GM18502 (cell line): ENCODE measurements around the gene PTCD3.

ENCODE experiments used
- ATAC-seq: cut with Tn5 transposase; IDR thresholded peaks from one replicate; pipeline ENCODE4 v1.9.1; 2021; ENCODE audit warnings: mild to moderate bottlenecking; ENCODE audit not compliant: unreplicated experiment, poor library complexity

Gene PTCD3

DNA sequence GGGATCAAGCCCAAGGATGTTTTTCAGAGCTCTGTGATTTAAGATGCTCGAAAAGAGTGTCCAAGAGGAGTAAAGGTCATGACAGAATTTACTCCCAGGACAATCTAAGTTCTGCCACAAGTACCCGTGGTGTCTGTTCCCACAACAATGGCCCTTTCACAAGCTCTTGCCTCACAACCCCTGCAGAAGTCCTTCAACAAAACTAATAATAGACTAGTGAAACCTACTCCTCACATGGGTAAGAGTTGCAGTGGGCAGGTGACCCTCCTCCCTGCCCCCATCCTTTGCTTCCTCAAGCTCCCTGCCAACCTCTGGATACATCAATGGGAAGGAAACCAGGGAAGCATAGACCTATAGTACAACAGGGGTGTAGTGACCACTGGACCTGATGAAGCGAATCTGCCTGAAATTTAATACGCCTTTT, 34.9 kb downstream of the PTCD3 start:
- no peak for ATAC-seq

DNA sequence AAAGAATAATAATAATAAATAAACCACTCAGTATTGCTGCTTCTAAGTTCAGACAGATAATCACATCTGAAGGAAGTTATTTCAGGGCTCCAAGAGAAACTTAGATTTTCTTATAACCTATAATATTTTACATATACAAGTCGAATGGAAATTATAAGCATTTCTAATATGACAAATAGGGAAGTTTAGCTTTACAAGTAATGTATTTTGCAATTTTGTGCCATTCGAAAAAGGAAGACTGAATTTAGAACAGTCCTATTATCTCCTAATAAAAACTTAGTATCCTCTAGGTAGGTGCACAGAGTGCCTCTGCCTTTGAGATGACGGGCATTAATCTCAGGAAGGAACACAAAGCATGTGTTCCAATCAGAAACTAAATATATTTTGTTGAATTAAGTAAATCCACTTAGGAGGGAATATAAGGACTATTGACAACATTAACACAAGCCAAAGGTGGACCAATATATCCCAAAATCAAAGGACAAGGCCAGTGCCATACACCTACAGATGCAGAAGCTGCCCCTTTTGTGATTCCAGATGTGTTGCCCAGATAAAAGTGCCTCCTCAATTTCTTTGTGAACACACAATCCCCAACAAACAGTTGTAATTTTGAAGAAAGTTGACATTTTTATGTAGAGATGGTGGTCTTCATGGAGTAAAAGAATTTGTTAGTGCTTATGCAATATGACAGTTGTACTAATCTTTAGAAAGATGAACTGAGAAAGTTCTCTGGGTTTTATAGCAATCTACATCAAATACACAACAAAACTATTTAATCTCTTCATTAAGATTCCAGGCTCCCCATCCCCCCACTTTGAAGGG, 36.6 kb downstream of the PTCD3 start:
- ATAC-seq: no peak

DNA sequence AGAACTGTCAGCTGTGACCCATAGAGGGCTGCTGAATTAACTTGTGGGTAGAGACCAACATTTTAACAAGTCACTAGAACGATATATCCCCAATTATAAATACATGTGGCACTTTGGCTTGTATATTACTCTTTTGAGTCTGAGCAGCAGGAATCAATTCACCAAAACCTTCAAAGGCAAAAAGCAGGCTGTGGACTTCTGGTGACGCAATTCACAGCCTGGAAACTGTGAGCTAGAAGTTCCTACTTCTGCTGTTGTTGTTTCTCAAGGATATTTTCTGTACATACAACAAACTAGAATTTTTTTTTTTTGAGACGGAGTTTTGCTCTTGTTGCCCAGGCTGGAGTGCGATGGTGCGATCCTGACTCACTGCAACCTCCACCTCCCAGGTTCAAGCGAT, 37.3 kb downstream of the PTCD3 start:
- no peak for ATAC-seq

DNA sequence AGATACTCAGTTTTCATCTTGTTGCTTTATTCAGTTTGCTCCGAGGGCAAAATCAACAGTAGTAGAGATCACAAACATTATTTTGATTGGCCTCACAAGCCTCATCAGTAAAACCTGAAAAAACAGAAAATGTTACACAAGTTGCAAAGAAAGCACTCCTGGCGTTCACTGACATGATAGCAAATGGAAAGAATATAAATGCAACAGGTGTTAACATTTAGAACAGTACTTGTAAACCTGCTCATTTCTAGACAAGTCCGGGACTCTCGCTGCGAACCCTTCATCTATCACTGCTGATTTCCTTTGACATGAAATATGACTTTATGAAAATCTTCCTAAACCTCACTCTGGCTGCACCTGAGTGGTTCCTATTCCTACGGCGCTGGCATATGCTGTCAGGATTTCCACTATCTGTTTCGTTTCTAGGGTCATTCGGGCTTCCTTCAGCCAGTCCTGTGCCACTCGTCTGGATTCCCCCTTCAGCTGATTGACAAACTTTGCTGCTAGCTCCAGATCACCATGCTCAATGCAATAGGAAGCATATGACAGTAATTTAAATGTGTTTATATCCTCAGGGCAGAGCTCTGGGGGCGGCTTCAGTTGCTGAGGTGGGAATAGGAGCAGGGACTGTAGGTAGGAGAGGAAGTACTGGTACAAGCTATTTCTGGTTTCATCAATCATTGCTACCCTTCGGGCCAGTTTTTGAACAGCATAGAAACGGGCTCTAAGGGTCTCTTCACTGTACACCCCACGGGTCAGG, 38.1 kb downstream of the PTCD3 start:
- ATAC-seq: no peak

DNA sequence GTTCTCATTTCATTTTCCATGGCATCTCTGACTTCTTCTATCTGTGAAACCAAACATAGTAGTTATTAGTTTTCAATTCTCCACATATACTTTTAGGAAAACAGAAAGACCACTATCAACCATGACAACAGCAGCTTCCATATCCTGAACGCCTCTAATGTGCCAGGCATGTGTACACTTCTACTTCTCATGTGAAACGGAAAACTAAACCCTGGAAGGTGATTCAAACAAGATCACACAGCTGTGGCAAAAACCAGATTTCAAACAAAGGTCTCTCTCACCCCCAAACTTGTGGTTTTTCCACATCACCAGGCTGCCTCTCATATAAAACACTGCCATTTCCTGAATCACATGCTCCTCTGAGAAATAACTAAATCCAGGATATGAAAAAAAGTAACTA, 41.8 kb downstream of the PTCD3 start:
- no peak for ATAC-seq

DNA sequence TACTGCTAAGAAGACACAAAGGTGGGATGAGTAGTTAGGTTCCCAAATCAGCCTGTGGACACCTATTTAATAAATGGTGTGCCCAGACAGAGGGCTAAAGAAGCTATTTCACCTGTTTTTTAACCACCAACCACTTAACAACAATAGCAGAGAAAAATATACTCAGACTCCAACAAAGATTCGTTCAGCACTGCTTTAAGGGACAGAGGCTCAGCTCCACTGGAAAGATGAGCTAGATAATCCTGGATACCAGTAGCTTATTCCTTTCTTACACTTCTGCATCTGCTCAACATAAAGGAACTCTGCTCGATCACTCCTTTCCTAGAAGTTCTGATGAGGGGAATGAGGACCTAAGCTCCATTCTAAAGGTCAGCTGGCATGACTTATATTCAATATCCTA, 44.5 kb downstream of the PTCD3 start:
- ATAC-seq: no peak

DNA sequence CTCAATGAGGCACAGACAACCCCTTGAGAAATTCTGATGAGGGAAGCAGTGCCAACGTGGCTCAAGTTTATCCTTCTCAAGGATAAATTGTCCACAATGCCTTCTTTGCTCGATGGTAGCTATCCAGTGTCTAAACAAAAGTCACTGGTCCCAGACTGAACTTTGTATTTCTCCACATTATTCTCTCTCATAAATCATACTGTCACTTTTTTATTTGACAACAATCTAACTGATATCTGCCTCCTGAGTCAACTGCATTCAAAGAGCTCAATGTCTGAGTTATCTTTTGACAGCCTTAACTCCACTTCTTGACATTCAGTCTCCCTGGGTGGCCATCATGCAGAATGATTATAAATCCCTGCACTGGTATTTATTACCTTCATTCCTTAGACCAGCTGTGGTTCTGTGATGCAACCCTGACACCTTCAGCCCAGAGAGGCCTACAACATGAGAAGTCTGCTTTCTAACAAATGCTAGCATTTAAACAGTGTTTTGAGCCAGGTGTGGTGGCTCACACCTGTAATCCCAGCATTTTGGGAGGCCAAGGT, 51.0 kb downstream of the PTCD3 start:
- no peak for ATAC-seq

DNA sequence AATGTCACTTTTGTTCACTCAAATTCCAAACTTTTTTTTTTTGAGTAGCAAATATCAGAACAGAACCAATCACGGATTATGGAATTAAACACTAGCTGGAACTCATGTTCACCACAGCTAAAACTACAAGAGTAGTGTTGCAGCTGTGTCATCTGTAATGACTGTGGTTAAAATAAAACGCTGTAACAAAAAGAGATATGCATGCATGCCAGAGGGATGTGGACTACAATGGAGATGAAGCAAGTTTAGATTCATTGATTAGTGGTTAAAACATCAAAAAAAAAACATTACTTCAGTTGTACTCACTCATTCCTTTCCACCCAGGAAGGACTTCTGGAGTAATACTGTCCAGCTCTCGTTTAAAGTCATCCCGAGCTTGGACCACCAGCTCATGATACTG, 52.3 kb downstream of the PTCD3 start:
- ATAC-seq: no peak

DNA sequence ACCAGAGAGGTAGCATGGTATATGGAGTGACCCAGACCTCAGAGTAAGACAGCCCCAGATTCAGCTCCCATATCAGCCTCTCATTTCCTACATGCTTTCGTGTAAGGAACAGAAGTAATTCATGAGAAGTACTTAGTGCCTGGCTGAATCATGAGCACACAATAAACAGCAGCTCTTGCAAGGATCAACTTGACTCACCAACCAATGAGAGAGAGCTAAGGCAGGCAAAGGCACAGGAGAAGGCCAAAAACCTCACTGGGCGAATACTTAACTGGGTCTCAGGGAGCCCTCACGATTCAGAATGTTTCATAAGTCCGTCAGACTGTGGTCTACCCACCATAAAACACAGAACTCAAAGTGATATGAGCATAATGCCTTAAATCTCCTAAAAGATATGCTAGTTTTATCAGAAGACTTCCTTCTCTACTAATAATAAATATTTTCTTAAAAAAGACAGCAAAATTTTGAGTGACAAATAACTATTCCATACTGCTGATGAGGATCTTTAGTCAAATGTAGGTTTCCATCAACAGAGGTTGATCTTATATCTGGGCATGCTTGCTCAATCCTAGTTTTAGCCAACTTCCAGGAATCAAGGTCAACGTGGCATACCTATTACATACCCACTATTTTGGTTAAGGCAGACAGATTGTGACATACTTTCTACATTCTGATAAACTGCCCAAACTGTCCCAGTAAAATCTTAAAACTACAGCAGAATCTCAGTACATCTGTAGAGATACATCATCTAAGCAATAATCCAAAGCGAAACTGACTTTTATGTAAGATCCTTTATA, 54.3 kb downstream of the PTCD3 start:
- no peak for ATAC-seq

DNA sequence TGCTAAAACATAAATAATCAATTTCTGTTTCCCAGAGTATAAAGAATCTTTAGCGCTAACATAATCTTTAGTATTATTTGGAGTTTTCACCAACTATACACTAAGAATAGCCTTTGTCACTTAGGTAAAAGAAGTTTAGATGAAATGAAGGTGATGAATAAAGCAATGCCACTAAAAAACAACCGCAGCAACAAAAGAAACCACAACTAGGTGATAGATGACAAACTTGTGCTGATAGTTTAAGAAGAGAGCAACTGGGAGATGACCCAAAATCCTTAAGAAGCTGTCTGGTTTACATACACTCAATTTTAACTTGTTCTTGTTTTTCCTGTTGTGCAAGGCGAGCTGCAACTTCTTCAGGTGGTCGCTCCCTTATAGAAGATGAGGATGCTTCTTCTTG, 64.4 kb downstream of the PTCD3 start:
- no peak for ATAC-seq

DNA sequence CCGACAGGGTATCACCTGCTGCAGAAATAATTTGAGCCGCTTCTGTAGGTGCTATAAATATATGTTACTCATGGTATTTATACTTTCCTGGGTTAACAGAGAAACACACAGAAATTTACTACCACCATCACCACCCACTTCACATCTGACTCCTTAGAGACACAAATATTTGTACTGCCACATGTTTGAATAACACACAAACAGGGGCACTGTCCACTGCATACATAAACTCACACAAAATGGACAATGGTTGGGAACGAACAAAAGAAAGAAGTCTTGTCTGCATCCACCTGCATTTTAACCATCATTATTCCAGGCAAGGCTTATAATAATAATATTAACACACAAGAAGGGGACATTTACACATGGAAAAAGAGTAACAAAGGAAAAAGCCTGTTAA, 65.3 kb downstream of the PTCD3 start:
- ATAC-seq: no peak

DNA sequence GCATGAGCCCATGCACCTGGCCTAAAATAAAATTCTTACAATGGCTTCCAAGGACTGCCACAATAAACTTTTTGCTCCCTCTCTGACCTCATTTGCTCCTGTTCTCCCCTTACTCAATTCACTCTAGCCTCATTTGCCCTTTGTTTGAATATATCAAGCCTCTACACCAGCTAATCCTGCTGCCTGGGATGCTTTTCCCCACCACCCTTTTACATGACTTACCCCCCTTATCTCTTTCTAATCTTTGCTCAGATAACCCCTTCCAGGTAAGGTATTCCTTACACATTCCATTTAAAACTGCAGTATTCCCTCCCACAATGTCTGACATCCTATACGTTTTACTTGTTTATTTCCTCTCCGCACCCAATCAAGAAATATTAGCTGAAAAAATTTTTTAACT, 66.6 kb downstream of the PTCD3 start:
- ATAC-seq: no peak

DNA sequence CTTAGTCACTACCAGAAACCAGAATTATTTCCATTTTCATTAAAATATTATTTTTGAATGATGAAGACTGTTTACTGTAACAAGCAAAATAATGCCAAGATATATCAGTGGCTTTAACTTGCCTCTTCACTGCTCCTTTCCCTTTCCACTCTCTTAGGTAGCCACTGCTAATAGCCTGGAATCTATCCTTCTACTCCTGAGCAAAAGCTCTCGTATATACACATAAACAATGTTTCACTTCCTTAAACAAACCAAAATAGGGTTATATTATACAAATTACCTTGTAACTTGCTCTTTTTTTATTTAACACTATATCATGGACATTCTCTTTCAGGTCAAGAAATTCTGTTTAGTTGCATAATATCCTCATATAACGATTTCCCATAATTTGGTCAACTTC, 68.4 kb downstream of the PTCD3 start:
- no peak for ATAC-seq

DNA sequence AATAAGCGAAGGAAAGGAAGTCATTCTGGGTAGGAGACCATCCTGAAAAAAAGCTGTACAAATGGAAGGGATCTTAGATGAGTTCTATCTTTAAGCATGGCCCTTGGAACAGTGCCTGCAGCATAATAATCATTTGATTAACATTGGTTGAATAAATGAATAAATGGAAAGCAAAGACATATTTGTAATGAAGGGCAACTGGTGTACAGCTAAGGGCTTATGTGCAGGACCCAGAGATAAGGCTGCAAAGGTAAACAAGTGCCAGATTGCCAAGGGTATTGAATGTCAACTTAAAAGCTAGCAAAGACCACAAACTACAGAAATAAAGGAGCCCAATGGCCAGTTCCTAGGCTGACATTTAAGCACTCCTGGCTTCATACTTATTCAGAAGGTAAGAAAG, 69.8 kb downstream of the PTCD3 start:
- no peak for ATAC-seq

DNA sequence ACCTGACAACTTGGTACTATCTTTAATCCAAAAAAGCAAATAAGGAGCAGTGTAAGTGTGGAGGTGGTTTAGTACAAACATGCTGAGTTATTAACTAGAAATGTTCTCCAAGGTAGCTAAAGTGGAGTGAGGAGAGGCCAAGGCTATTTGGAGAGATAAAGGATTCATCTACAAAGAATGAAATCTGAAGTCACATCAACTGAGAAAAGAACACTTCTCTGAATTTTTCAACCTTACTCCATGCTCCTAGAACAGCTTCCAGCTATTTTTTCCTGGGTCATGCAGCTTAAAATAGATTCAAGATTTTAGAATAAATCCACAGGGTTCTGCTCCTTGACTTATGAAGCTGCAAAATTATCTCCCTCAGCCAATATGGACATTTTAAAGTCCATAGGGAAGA, 70.6 kb downstream of the PTCD3 start:
- ATAC-seq: no peak

DNA sequence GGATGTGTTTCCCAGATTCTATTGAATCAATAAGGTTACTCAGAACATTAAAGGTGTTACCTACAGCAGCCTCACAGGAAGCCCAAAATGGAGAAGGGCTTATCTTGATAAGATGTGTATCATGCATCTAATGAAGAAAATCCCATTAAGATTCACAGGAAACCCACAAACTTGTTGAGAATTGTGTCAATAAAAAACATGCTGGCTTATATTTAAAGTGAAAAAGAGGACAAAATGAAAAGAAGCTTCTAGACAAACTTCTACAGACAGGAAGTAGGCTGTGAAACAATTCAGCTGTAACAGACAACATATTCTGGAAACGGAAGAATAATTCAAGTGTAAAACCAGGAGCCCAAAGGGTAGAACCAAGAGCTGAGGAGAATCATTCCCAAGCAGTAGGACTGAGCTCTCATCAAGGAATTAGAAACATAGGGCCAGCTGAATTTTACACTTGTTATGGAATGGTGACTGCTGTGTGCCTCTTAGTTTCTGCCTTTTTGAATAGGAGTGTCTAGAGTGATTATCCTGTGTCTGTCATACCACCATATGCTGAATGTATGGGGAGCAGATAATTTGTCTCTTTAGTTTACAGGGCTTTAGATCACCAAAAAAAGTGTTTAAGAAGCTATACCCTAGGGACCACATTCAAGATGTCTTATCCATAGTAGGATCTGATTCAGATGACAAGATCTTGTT, 79.6 kb downstream of the PTCD3 start:
- ATAC-seq: no peak

DNA sequence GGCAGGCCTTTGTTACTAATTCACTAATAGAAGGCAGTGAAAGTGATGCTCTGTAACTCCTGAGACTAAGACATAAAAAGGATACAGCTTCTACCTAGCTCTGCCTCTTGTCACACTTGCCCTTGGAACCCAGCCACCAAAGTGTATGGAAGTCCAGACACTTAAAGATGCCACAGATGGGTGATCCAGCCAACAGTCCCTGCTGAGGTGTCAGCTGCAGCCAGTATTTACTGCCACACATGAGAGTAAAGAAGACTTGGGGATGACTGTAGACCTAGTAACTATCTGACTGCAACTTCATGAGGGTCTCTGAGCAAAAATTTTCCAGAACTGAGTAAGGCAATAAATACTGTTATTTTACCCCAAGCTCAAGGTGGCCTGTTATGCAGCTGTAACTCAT, 80.4 kb downstream of the PTCD3 start:
- no peak for ATAC-seq

DNA sequence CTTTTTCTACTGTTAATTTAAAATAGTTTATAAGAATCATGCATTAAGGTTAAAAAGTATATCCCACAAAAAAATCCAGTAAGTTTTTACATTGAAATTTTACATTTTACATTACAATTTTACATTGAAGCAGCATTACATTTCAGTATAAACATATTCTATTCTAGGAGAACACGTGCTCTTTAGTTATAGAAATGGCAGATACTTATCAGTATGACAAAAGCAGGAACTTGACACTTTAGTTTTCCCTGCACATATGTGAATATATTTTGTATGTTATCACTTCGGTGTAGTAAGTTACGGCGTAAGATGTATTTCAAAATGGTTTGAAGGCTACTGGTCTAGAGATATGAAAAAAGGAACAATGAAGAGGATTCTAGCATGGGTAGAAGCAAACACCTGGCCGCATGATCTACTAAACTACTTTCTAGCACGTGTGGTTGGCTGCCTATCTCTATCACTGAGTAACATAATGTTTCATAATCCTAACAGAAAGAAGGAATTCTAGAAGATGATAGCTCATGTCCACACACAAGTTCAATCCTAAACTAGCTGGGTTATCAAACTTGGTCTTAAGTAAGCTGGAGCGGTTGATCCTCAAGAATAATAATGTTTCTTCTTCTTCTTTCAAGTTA, 83.9 kb downstream of the PTCD3 start:
- no peak for ATAC-seq
